Endothelial cell of umbilical vein (primary cell): ENCODE data around the gene GRAMD1B.

Source experiments
- EZH2 ChIP-seq: IDR thresholded peaks from 2 replicates; pipeline ENCODE4 v1.6.1; 2012; ENCODE audit warnings: borderline replicate concordance, low read depth, mild to moderate bottlenecking, moderate library complexity, low read length, inconsistent platforms; ENCODE audit not compliant: severe bottlenecking
- FOS ChIP-seq: IDR thresholded peaks from 2 replicates; pipeline ENCODE4 v1.6.1; 2011; ENCODE audit warnings: mild to moderate bottlenecking, low read length, moderate library complexity, borderline replicate concordance; ENCODE audit not compliant: insufficient read depth
- GATA2 ChIP-seq: IDR thresholded peaks from 2 replicates; pipeline ENCODE4 v1.7.0; 2011; ENCODE audit warnings: low read depth, mild to moderate bottlenecking, moderate library complexity, mixed read lengths, low read length; ENCODE audit not compliant: insufficient read length, insufficient read depth
- JUN ChIP-seq: IDR thresholded peaks from 2 replicates; pipeline ENCODE4 v1.6.1; 2011; ENCODE audit warnings: borderline replicate concordance, low read depth; ENCODE audit not compliant: insufficient read length, insufficient read depth
- MYC ChIP-seq: IDR thresholded peaks from one replicate; pipeline ENCODE4 v1.6.1; 2011; ENCODE audit warnings: mild to moderate bottlenecking, low read depth, low read length
- POLR2A ChIP-seq: IDR thresholded peaks from 2 replicates; pipeline ENCODE4 v1.6.1; 2012; ENCODE audit warnings: low read depth, mild to moderate bottlenecking, control low read depth, low read length
- POLR2AphosphoS5 ChIP-seq: IDR thresholded peaks from 2 replicates; pipeline ENCODE4 v1.6.1; 2012; ENCODE audit warnings: low read depth, mild to moderate bottlenecking, control low read depth, low read length, moderate library complexity; ENCODE audit not compliant: insufficient read depth
- TF ChIP-seq, protein P1 (sequence below), 2 donors: IDR thresholded peaks; 1 replicate in 1 of 2; 2 replicates in 1 of 2; pipeline ENCODE4 v1.5.1; 2011; ENCODE audit warnings: low read length in 2 of 2, mild to moderate bottlenecking in 2 of 2, moderate library complexity in 2 of 2, control low read depth in 1 of 2, inconsistent platforms in 1 of 2, low read depth in 1 of 2; ENCODE audit not compliant: insufficient read depth in 1 of 2; ENCODE audit errors: extremely low read depth in 1 of 2
- TF ChIP-seq, protein P2 (sequence below): IDR thresholded peaks from 2 replicates; pipeline ENCODE4 v1.6.1; 2011; ENCODE audit not compliant: insufficient read depth, insufficient read length

DNA sequence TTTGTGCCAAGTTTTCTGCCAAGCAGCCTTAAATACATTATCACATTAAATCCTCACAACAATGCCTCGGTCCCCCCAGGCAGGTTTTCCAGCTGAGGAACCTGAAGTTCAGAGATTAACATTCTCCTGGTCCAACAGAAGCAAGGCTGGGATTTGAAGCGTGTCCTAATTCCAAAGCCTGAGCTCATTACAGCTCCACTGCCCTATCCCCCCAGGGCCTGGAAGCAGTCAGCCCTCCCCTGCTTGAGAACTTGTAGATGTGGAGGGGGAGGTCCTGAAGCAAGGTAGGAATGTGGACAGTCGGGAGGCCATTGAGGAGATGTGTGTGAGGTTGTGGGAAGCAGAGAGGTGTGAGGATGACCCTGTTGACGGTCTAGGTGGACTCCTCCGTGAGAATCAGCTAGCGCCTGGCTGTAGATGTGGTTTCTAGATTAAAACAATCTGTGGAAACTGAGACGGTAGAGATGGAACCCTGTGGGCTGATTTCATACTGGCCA lies 8.1 kb downstream of the GRAMD1B start:
- TF ChIP-seq, protein P1, sequence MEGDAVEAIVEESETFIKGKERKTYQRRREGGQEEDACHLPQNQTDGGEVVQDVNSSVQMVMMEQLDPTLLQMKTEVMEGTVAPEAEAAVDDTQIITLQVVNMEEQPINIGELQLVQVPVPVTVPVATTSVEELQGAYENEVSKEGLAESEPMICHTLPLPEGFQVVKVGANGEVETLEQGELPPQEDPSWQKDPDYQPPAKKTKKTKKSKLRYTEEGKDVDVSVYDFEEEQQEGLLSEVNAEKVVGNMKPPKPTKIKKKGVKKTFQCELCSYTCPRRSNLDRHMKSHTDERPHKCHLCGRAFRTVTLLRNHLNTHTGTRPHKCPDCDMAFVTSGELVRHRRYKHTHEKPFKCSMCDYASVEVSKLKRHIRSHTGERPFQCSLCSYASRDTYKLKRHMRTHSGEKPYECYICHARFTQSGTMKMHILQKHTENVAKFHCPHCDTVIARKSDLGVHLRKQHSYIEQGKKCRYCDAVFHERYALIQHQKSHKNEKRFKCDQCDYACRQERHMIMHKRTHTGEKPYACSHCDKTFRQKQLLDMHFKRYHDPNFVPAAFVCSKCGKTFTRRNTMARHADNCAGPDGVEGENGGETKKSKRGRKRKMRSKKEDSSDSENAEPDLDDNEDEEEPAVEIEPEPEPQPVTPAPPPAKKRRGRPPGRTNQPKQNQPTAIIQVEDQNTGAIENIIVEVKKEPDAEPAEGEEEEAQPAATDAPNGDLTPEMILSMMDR (IDR thresholded peaks at IDR 0.05; ENCODE audit: extremely low read depth in 1 of 2, insufficient read depth in 1 of 2, low read depth in 1 of 2, low read length in 2 of 2) = no peak
- TF ChIP-seq POLR2A (no peak), EZH2 (no peak), JUN (no peak), POLR2AphosphoS5 (no peak), MYC (no peak), GATA2 (no peak), FOS (no peak)
- TF ChIP-seq, protein P2, sequence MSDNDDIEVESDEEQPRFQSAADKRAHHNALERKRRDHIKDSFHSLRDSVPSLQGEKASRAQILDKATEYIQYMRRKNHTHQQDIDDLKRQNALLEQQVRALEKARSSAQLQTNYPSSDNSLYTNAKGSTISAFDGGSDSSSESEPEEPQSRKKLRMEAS = no peak
